K562 (cell line): ENCODE results near the gene MATCAP1. TPM values are rescaled to one million over a fixed set of nuclear protein-coding genes. Genes with fewer than 3 reads are reported as not detected.

ENCODE experiments used
- ARHGAP35 ChIP-seq: fragments of 450-650 bp; IDR thresholded peaks from 2 replicates; pipeline ENCODE4 v1.6.1; 2018; ENCODE audit not compliant: partially characterized antibody
- FIP1L1 ChIP-seq: fragments of 200-400 bp; formaldehyde crosslinking; IDR thresholded peaks from 2 replicates; pipeline ENCODE4 v1.6.1; 2018; ENCODE audit warnings: mild to moderate bottlenecking, low read depth, low read length; ENCODE audit not compliant: poor library complexity, severe bottlenecking
- HNRNPK ChIP-seq: fragments of 200-400 bp; formaldehyde crosslinking; IDR thresholded peaks from one replicate; pipeline ENCODE4 v1.6.1; 2018; ENCODE audit warnings: mild to moderate bottlenecking, low read depth, low read length; ENCODE audit not compliant: poor library complexity, severe bottlenecking
- STAG1 ChIP-seq: sonication (generic); formaldehyde crosslinking; IDR thresholded peaks from 2 replicates; pipeline ENCODE4 v1.5.0; 2020; ENCODE audit warnings: missing genetic modification reagents, borderline replicate concordance
- XRCC5 ChIP-seq: fragments of 200-400 bp; formaldehyde crosslinking; IDR thresholded peaks from 2 replicates; pipeline ENCODE4 v1.6.1; 2017; ENCODE audit warnings: low read depth, mild to moderate bottlenecking, low read length
- ZFP36 ChIP-seq: fragments of 150-350 bp; IDR thresholded peaks from 2 replicates; pipeline ENCODE4 v1.6.1; 2018; ENCODE audit warnings: low read length, low read depth; ENCODE audit not compliant: partially characterized antibody
- ZKSCAN1 ChIP-seq: fragments of 150-350 bp; IDR thresholded peaks from 2 replicates; pipeline ENCODE4 v1.6.1; 2016; ENCODE audit warnings: low read depth, low read length
- polyA plus RNA-seq, 8 experiments: library from polyadenylated mRNA; depleted of rRNA in 4 of 8; stranded (reverse) in 5 of 8; unstranded in 3 of 8; fragments of >200 nt; fragmentation: Nextera tagmentation in 2 of 8; fragmentation: Illumina TruSeq in 1 of 8; extraction: Ambion mirVana in 2 of 8; extraction: Trizol in 1 of 8; gene quantifications; 2 replicates each; pipeline versions ENCODE4 v1.2.1 to v1.2.3, GENCODE V29; 2011 to 2014; ENCODE audit warnings: inconsistent platforms in 1 of 8, missing spikeins in 1 of 8
- total RNA-seq, 7 experiments: library from RNA; depleted of rRNA in 6 of 7; stranded (reverse); fragments of >200 nt in 6 of 7; fragmentation: Illumina TruSeq in 2 of 7; extraction: Trizol in 2 of 7; gene quantifications; 2 replicates each; pipeline versions ENCODE4 v1.2.1 to v1.2.3, GENCODE V29; 2011 to 2021; ENCODE audit warnings: low replicate concordance in 1 of 7
- TF ChIP-seq, protein P1 (sequence below), 2 experiments: fragments of 450-650 bp; formaldehyde crosslinking in 1 of 2; IDR thresholded peaks; 2 replicates each; pipeline versions ENCODE4 v1.4.0 to v1.6.1; 2014 to 2020; ENCODE audit warnings: mild to moderate bottlenecking in 2 of 2, borderline replicate concordance in 1 of 2, low read depth in 1 of 2
- TF ChIP-seq, protein P2 (sequence below): fragments of 150-350 bp; conservative IDR thresholded peaks from 2 replicates; pipeline ENCODE4 v1.6.1; 2014; ENCODE audit warnings: low read length
- TF ChIP-seq, protein P3 (sequence below): sonication (generic); formaldehyde crosslinking; IDR thresholded peaks from 2 replicates; pipeline ENCODE4 v1.8.0; 2022; ENCODE audit warnings: missing genetic modification reagents, mild to moderate bottlenecking, moderate library complexity, borderline replicate concordance
- TF ChIP-seq, protein P4 (sequence below), 2 experiments: fragments of 250-450 bp in 1 of 2; fragments of 450-650 bp in 1 of 2; sonication (Bioruptor Pico) in 1 of 2; IDR thresholded peaks; 2 replicates each; pipeline versions ENCODE4 v1.6.1 to v1.8.0; 2016 to 2021; ENCODE audit warnings: mild to moderate bottlenecking in 2 of 2, moderate library complexity in 2 of 2, missing compliant biosample characterization in 1 of 2, missing genetic modification characterization in 1 of 2

Gene MATCAP1
- total and polyA plus RNA-seq, 9 of the 15 experiments (the other 6 are each of a cell fraction or from before 2014, with no cell fraction given) = 3.4 to 20.5 (median 10.3) TPM

DNA sequence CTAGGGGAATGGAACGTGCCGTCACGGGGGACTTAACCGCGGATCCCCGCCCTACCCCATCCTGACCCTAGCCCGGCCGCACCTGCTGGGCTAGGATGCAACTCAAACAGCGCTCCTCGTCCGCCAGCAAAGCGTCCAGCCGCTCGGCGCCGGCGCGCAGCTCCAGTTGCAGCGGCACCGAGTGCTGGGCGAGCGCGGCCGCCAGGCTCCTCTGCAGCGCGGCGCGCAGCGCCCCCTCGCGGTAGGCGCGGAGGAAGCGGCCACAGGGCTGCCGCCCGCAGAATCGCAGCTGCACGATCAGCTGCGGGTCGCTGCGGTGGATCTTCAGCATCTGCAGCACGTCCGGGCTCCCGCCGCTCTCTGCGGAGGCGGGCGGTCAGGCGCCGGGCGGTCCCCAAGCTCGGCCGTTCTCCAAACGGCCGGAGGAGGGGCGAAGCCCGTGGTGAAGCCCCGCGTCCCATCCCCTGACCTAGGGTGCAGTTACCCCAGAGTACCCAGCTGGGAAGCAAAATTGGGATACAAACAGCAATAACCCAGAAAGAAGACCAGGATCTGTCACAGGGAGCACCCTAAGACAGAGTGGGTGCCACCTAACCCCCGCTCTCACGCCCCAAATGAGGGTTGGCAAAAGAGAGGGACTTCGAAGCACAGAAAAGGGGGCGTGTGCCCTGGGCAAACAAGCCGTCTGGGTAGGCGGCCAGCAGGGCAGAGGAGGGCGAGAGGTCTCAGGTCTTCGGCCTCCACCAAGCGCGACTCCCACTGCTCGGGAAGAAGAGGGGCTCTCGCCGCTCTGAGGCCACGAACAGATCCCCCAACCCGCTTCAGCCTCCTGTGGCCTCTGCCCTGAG, 28.2 kb downstream of the MATCAP1 start (continued):
- TF ChIP-seq ZKSCAN1 (peak; percentile 54; the same call in 1 of the 2 replicates), XRCC5 (peak; percentile 84; the same call in 1 of the 2 replicates), HNRNPK (peak; percentile 49), ZFP36 (peak; percentile 3), STAG1 (CRISPR knock-in tag) (peak; percentile 86), ARHGAP35 (no peak), FIP1L1 (peak; percentile 91)
- TF ChIP-seq, protein P1, sequence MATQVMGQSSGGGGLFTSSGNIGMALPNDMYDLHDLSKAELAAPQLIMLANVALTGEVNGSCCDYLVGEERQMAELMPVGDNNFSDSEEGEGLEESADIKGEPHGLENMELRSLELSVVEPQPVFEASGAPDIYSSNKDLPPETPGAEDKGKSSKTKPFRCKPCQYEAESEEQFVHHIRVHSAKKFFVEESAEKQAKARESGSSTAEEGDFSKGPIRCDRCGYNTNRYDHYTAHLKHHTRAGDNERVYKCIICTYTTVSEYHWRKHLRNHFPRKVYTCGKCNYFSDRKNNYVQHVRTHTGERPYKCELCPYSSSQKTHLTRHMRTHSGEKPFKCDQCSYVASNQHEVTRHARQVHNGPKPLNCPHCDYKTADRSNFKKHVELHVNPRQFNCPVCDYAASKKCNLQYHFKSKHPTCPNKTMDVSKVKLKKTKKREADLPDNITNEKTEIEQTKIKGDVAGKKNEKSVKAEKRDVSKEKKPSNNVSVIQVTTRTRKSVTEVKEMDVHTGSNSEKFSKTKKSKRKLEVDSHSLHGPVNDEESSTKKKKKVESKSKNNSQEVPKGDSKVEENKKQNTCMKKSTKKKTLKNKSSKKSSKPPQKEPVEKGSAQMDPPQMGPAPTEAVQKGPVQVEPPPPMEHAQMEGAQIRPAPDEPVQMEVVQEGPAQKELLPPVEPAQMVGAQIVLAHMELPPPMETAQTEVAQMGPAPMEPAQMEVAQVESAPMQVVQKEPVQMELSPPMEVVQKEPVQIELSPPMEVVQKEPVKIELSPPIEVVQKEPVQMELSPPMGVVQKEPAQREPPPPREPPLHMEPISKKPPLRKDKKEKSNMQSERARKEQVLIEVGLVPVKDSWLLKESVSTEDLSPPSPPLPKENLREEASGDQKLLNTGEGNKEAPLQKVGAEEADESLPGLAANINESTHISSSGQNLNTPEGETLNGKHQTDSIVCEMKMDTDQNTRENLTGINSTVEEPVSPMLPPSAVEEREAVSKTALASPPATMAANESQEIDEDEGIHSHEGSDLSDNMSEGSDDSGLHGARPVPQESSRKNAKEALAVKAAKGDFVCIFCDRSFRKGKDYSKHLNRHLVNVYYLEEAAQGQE (IDR thresholded peaks at IDR 0.05; ENCODE audit: borderline replicate concordance) = peak; percentile 90
- TF ChIP-seq, protein P1 (CRISPR knock-in tag; IDR thresholded peaks at IDR 0.05; ENCODE audit: low read depth) = no peak
- TF ChIP-seq, protein P2, sequence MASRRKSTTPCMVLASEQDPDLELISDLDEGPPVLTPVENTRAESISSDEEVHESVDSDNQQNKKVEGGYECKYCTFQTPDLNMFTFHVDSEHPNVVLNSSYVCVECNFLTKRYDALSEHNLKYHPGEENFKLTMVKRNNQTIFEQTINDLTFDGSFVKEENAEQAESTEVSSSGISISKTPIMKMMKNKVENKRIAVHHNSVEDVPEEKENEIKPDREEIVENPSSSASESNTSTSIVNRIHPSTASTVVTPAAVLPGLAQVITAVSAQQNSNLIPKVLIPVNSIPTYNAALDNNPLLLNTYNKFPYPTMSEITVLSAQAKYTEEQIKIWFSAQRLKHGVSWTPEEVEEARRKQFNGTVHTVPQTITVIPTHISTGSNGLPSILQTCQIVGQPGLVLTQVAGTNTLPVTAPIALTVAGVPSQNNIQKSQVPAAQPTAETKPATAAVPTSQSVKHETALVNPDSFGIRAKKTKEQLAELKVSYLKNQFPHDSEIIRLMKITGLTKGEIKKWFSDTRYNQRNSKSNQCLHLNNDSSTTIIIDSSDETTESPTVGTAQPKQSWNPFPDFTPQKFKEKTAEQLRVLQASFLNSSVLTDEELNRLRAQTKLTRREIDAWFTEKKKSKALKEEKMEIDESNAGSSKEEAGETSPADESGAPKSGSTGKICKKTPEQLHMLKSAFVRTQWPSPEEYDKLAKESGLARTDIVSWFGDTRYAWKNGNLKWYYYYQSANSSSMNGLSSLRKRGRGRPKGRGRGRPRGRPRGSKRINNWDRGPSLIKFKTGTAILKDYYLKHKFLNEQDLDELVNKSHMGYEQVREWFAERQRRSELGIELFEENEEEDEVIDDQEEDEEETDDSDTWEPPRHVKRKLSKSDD = no peak
- TF ChIP-seq, protein P3, sequence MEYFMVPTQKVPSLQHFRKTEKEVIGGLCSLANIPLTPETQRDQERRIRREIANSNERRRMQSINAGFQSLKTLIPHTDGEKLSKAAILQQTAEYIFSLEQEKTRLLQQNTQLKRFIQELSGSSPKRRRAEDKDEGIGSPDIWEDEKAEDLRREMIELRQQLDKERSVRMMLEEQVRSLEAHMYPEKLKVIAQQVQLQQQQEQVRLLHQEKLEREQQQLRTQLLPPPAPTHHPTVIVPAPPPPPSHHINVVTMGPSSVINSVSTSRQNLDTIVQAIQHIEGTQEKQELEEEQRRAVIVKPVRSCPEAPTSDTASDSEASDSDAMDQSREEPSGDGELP (CRISPR knock-in tag) = peak; percentile 95
- TF ChIP-seq, protein P4, sequence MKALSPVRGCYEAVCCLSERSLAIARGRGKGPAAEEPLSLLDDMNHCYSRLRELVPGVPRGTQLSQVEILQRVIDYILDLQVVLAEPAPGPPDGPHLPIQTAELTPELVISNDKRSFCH (CRISPR knock-in tag; IDR thresholded peaks at IDR 0.05) = no peak
- TF ChIP-seq, protein P4 (tag; IDR thresholded peaks at IDR 0.05) = 0 out of 2 replicates have a peak, but pooled peaks have one; percentile 30
